OCI-LY7 (cell line): ENCODE results near the gene FHIT. TPM values are rescaled to one million over a fixed set of nuclear protein-coding genes. Genes with fewer than 3 reads are reported as not detected.

ENCODE experiments used
- BruUV-seq: library from RNA; stranded (reverse); fragments of 400-500 nt; replicated peaks from 2 replicates; lab custom pipeline; 2021; lab: Mats Ljungman, UMichigan
- CTCF ChIA-PET: fragments of 300-600 bp; sonication (Branson Sonifier 250); formaldehyde crosslinking; loops from one replicate; lab custom pipeline; 2022; ENCODE audit warnings: antibody characterized with exemption; ENCODE audit not compliant: unreplicated experiment; lab: Charles Lee
- POLR2A ChIA-PET: fragments of 300-600 bp; sonication (Branson Sonifier 250); formaldehyde crosslinking; loops from one replicate; lab custom pipeline; 2022; ENCODE audit warnings: antibody characterized with exemption; lab: Charles Lee
- DNase-seq: peaks from one replicate; pipeline ENCODE4 v3.0.0-alpha.2; 2015; ENCODE audit warnings: low spot score
- H2AFZ ChIP-seq: fragments of 200-600 bp; sonication (generic), shearing (Covaris generic); 2 replicates; pipeline ENCODE4 v1.6.1; 2014; ENCODE audit warnings: mild to moderate bottlenecking, antibody characterized with exemption, low read length, moderate library complexity
- H3K27ac ChIP-seq: fragments of 200-600 bp; sonication (generic); 2 replicates; pipeline ENCODE4 v1.5.1; 2014; ENCODE audit warnings: mixed run types, low read depth, mild to moderate bottlenecking, moderate library complexity, low read length, inconsistent platforms; ENCODE audit not compliant: poor library complexity, severe bottlenecking
- H3K36me3 ChIP-seq: fragments of 200-600 bp; sonication (generic); 2 replicates; pipeline ENCODE4 v1.6.1; 2014; ENCODE audit warnings: mild to moderate bottlenecking, antibody characterized with exemption, low read length, moderate library complexity, mixed read lengths; ENCODE audit not compliant: insufficient read depth
- H3K4me1 ChIP-seq: fragments of 200-600 bp; sonication (generic); 2 replicates; pipeline ENCODE4 v1.5.1; 2014; ENCODE audit warnings: mild to moderate bottlenecking, low read length; ENCODE audit not compliant: insufficient read depth, poor library complexity, severe bottlenecking
- H3K4me2 ChIP-seq: fragments of 200-600 bp; sonication (generic); 2 replicates; pipeline ENCODE4 v1.6.1; 2014; ENCODE audit warnings: mild to moderate bottlenecking, low read length
- H3K4me3 ChIP-seq: fragments of 200-600 bp; sonication (generic); 2 replicates; pipeline ENCODE4 v1.5.1; 2014; ENCODE audit warnings: mild to moderate bottlenecking, low read depth, low read length; ENCODE audit not compliant: poor library complexity, severe bottlenecking
- H3K79me2 ChIP-seq: fragments of 200-600 bp; sonication (generic); 2 replicates; pipeline ENCODE4 v1.6.1; 2016; ENCODE audit warnings: low read depth, mild to moderate bottlenecking, low read length, moderate library complexity, mixed read lengths; ENCODE audit not compliant: insufficient read depth
- H3K9me2 ChIP-seq: fragments of 200-600 bp; sonication (generic); 2 replicates; pipeline ENCODE4 v1.6.1; 2016; ENCODE audit warnings: mild to moderate bottlenecking, low read length, mixed read lengths; ENCODE audit not compliant: insufficient read depth
- H3K9me3 ChIP-seq: fragments of 200-600 bp; sonication (generic); 2 replicates; pipeline ENCODE4 v1.6.1; 2014; ENCODE audit warnings: mild to moderate bottlenecking, mixed run types, low read length, mixed read lengths
- H4K20me1 ChIP-seq: fragments of 200-600 bp; sonication (generic); 2 replicates; pipeline ENCODE4 v1.6.1; 2014; ENCODE audit warnings: mild to moderate bottlenecking, antibody characterized with exemption, low read length, moderate library complexity, mixed read lengths; ENCODE audit not compliant: insufficient read depth
- CTCF ChIP-seq: fragments of 200-600 bp; sonication (generic); conservative IDR thresholded peaks from 2 replicates; pipeline ENCODE4 v1.5.1; 2014; ENCODE audit warnings: mild to moderate bottlenecking, antibody characterized with exemption, low read length, moderate library complexity, mixed read lengths
- EZH2phosphoT487 ChIP-seq: fragments of 200-600 bp; sonication (generic); IDR thresholded peaks from 2 replicates; pipeline ENCODE4 v1.6.1; 2018; ENCODE audit warnings: low read depth, borderline replicate concordance, mild to moderate bottlenecking, mixed run types, antibody characterized with exemption, low read length, moderate library complexity, mixed read lengths
- intact Hi-C: fragments of 100-400 bp; cut with micrococcal nuclease; formaldehyde crosslinking; loops from one replicate; pipeline ENCODE4 v1.10.0; 2022; ENCODE audit not compliant: unreplicated experiment
- total RNA-seq, 2 experiments: library from RNA; depleted of rRNA in 1 of 2; stranded (reverse); fragments of >200 nt in 1 of 2; shearing (Covaris generic) in 1 of 2; gene quantifications; 2 replicates each; pipeline ENCODE4 v1.2.3, GENCODE V29; 2014 to 2022

The FHIT gene
- total RNA-seq, 2 experiments from 2014 or later: 5.0 to 10.9 TPM

- BruUV-seq: no TSS peak
- ChIA-PET POLR2A (interaction anchor here (0.7 to 1.0 kb wide), 2 partner anchors 38 to 59 kb away, joined by 3 read pairs; no protein-coding TSS in a partner anchor), CTCF (no interaction called here)
- no peaks in the 10 kb centered on the region for H3K36me3 ChIP-seq
- H4K20me1 ChIP-seq: no peaks in the 10 kb centered on the region
- H3K4me3 ChIP-seq: no peak overlapping the region
- no peaks in the 10 kb centered on the region for H3K9me2 ChIP-seq
- no peak overlapping the region for H3K27ac ChIP-seq
- intact Hi-C loops: no loop called here
- H3K9me3 ChIP-seq: no peaks in the 10 kb centered on the region
- peaks cover 16% of the 10 kb centered on the region for H3K4me1 ChIP-seq
- DNase-seq: no peak
- TF ChIP-seq CTCF: no peak
- TF ChIP-seq EZH2phosphoT487: no peak
- no peaks in the 10 kb centered on the region for H3K79me2 ChIP-seq
- H3K4me2 ChIP-seq: peak overlapping the region; percentile 21; the same call in 1 of the 2 replicates
- H2AFZ ChIP-seq: no peak overlapping the region
Measured at GRCh38 chr3:59810606-59811005, 1440.6 kb downstream of the FHIT start.

GRCh38 chr3:59809710-59810444, 1441.4 kb downstream of the FHIT start:
- CTCF ChIA-PET: no interaction called here
- no peak overlapping the region for H3K27ac ChIP-seq
- H3K9me3 ChIP-seq: no peaks in the 10 kb centered on the region
- peak; percentile 63 for TF ChIP-seq CTCF
- TF ChIP-seq EZH2phosphoT487: no peak
- peaks cover 16% of the 10 kb centered on the region for H3K4me1 ChIP-seq
- no peaks in the 10 kb centered on the region for H3K79me2 ChIP-seq
- no TSS peak for BruUV-seq
- H3K4me2 ChIP-seq: no peak overlapping the region
- 0 out of 2 replicates have a peak overlapping the region, but pooled peaks have one; percentile 23 for H2AFZ ChIP-seq
- POLR2A ChIA-PET: no interaction called here
- no peaks in the 10 kb centered on the region for H3K36me3 ChIP-seq
- no peaks in the 10 kb centered on the region for H3K9me2 ChIP-seq
- peak; percentile 24 for DNase-seq
- intact Hi-C loops: no loop called here
- no peak overlapping the region for H3K4me3 ChIP-seq
- no peaks in the 10 kb centered on the region for H4K20me1 ChIP-seq

GRCh38 chr3:59809016-59809415, 1442.2 kb downstream of the FHIT start:
- no peaks in the 10 kb centered on the region for H3K79me2 ChIP-seq
- intact Hi-C loops: no loop called here
- no peaks in the 10 kb centered on the region for H3K9me3 ChIP-seq
- H3K4me1 ChIP-seq: peaks cover 16% of the 10 kb centered on the region
- no TSS peak for BruUV-seq
- TF ChIP-seq CTCF: no peak
- no peak for TF ChIP-seq EZH2phosphoT487
- H3K4me2 ChIP-seq: no peak overlapping the region
- ChIA-PET CTCF (no interaction called here), POLR2A (interaction anchor here (0.7 kb wide), 1 partner anchor 366 kb away, joined by 3 read pairs; no protein-coding TSS in a partner anchor)
- no peaks in the 10 kb centered on the region for H4K20me1 ChIP-seq
- H3K9me2 ChIP-seq: no peaks in the 10 kb centered on the region
- no peak overlapping the region for H2AFZ ChIP-seq
- H3K4me3 ChIP-seq: no peak overlapping the region
- no peaks in the 10 kb centered on the region for H3K36me3 ChIP-seq
- DNase-seq: no peak
- no peak overlapping the region for H3K27ac ChIP-seq
